KMS-11 (cell line): ENCODE measurements around the gene RANBP17.

Source experiments
- H2AFZ ChIP-seq: fragments of 200-600 bp; sonication (generic); 2 replicates; pipeline ENCODE4 v1.6.1; 2016; ENCODE audit warnings: antibody characterized with exemption, mixed run types, low read depth
- H3K27ac ChIP-seq: fragments of 200-600 bp; sonication (generic); 2 replicates; pipeline ENCODE4 v1.6.1; 2016; ENCODE audit warnings: mild to moderate bottlenecking, mixed run types
- H3K27me3 ChIP-seq: fragments of 200-600 bp; sonication (generic); 2 replicates; pipeline ENCODE4 v1.6.1; 2017; ENCODE audit warnings: mild to moderate bottlenecking, low read depth, mixed run types, moderate library complexity; ENCODE audit not compliant: insufficient read depth
- H3K36me3 ChIP-seq: fragments of 200-600 bp; sonication (generic); 2 replicates; pipeline ENCODE4 v1.6.1; 2017; ENCODE audit warnings: mild to moderate bottlenecking, mixed run types; ENCODE audit not compliant: insufficient read depth
- H3K4me1 ChIP-seq: fragments of 200-600 bp; sonication (generic); 2 replicates; pipeline ENCODE4 v1.6.1; 2016; ENCODE audit warnings: mild to moderate bottlenecking, low read depth, mixed run types; ENCODE audit not compliant: poor library complexity, severe bottlenecking
- H3K4me2 ChIP-seq: fragments of 200-600 bp; sonication (generic); 2 replicates; pipeline ENCODE4 v1.7.0; 2016; ENCODE audit warnings: mild to moderate bottlenecking, mixed run types
- H3K4me3 ChIP-seq: fragments of 200-600 bp; sonication (generic); IDR thresholded peaks from 2 replicates; pipeline ENCODE4 v1.6.1; 2017; ENCODE audit warnings: low read depth, low read length, mixed read lengths; ENCODE audit not compliant: insufficient read depth
- H3K79me2 ChIP-seq: fragments of 200-600 bp; sonication (generic); 2 replicates; pipeline ENCODE4 v1.6.1; 2016; ENCODE audit warnings: low read depth, mixed run types; ENCODE audit not compliant: insufficient read depth
- H3K9ac ChIP-seq: fragments of 200-600 bp; sonication (generic); 2 replicates; pipeline ENCODE4 v1.6.1; 2016; ENCODE audit warnings: mild to moderate bottlenecking, mixed run types
- H4K20me1 ChIP-seq: fragments of 200-600 bp; sonication (generic); 2 replicates; pipeline ENCODE4 v1.6.1; 2016; ENCODE audit warnings: mild to moderate bottlenecking, mixed run types; ENCODE audit not compliant: insufficient read depth
- TF ChIP-seq, protein P1 (sequence below): fragments of 200-600 bp; sonication (generic); conservative IDR thresholded peaks from 2 replicates; pipeline ENCODE4 v1.6.1; 2017; ENCODE audit warnings: low read depth, mild to moderate bottlenecking, antibody characterized with exemption, low read length, moderate library complexity, mixed read lengths

The RANBP17 gene

DNA sequence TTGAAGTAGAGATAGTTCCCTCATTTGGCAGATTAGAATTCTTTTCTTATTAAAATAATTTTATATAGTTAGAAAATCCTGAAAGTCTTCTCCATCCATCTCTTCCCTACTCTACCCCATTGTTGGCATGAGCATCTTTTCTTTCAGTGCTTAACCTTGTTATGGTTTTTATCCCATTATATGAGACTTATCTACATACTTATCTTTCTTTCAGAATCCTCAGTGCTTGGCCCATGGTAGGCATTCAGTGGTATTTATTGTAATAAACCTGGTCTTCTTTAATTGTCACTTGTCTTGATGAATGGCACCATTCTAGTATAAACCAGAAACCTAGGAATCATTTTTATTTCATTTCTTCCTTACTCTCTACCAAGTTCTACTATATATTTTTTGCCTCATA is 277.4 kb downstream of the RANBP17 start:
- H3K27ac ChIP-seq: no peak overlapping the region
- TF ChIP-seq, protein P1, sequence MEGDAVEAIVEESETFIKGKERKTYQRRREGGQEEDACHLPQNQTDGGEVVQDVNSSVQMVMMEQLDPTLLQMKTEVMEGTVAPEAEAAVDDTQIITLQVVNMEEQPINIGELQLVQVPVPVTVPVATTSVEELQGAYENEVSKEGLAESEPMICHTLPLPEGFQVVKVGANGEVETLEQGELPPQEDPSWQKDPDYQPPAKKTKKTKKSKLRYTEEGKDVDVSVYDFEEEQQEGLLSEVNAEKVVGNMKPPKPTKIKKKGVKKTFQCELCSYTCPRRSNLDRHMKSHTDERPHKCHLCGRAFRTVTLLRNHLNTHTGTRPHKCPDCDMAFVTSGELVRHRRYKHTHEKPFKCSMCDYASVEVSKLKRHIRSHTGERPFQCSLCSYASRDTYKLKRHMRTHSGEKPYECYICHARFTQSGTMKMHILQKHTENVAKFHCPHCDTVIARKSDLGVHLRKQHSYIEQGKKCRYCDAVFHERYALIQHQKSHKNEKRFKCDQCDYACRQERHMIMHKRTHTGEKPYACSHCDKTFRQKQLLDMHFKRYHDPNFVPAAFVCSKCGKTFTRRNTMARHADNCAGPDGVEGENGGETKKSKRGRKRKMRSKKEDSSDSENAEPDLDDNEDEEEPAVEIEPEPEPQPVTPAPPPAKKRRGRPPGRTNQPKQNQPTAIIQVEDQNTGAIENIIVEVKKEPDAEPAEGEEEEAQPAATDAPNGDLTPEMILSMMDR: no peak
- H2AFZ ChIP-seq: no peak overlapping the region
- no peaks in the 10 kb centered on the region for H4K20me1 ChIP-seq
- no peak overlapping the region for H3K4me2 ChIP-seq
- no peak overlapping the region for H3K9ac ChIP-seq
- no peak overlapping the region for H3K4me3 ChIP-seq
- no peaks in the 10 kb centered on the region for H3K36me3 ChIP-seq
- H3K79me2 ChIP-seq: no peaks in the 10 kb centered on the region
- H3K27me3 ChIP-seq: no peaks in the 10 kb centered on the region
- H3K4me1 ChIP-seq: no peaks in the 10 kb centered on the region

DNA sequence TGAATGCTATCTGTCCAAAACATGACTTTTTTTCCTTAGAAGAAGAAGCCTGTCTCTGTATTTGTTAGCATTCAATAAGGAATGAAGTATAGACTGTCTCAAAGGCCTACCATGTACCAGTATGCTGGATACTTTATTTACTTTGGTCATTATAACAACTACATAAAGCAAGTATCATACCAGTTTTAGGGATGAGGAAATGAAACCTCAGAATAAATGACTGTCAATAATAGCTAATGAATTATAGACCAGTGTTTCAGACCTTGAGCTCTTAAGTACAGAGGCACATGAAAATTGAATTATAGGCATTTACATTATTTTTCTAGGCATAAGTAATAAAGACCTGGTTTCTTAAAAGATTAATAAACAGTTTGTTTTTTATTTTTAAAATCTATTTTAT is 280.8 kb downstream of the RANBP17 start:
- H3K4me3 ChIP-seq: no peak overlapping the region
- no peak overlapping the region for H2AFZ ChIP-seq
- H3K79me2 ChIP-seq: no peaks in the 10 kb centered on the region
- H3K27me3 ChIP-seq: no peaks in the 10 kb centered on the region
- H3K36me3 ChIP-seq: no peaks in the 10 kb centered on the region
- no peak overlapping the region for H3K9ac ChIP-seq
- no peak overlapping the region for H3K4me2 ChIP-seq
- H3K4me1 ChIP-seq: no peaks in the 10 kb centered on the region
- TF ChIP-seq, protein P1: no peak
- no peak overlapping the region for H3K27ac ChIP-seq
- H4K20me1 ChIP-seq: no peaks in the 10 kb centered on the region

DNA sequence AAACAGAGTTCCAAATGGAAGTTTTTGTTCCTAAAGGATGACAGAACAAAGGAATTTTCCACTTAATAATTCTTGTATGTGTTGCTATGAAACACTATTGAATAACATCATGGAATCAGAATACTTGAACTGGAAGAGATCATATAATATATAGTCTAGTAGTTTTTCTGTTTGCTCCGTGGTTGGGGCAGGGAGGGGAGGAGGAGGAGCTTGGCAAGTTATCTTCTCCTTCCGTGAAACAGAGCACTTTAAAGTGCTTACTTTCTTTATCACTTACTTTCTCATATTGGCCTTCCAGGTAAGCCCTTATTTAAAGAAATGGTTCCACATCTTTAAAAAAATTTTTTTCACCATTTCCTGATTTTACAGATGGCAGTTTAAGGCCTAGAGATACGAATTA is 281.4 kb downstream of the RANBP17 start:
- Histone ChIP-seq H3K4me2 (no peak overlapping the region), H2AFZ (no peak overlapping the region), H3K27ac (no peak overlapping the region), H3K4me3 (no peak overlapping the region), H3K79me2 (no peaks in the 10 kb centered on the region), H3K36me3 (no peaks in the 10 kb centered on the region), H3K4me1 (no peaks in the 10 kb centered on the region), H3K27me3 (no peaks in the 10 kb centered on the region), H3K9ac (no peak overlapping the region), H4K20me1 (no peaks in the 10 kb centered on the region)
- TF ChIP-seq, protein P1: no peak

DNA sequence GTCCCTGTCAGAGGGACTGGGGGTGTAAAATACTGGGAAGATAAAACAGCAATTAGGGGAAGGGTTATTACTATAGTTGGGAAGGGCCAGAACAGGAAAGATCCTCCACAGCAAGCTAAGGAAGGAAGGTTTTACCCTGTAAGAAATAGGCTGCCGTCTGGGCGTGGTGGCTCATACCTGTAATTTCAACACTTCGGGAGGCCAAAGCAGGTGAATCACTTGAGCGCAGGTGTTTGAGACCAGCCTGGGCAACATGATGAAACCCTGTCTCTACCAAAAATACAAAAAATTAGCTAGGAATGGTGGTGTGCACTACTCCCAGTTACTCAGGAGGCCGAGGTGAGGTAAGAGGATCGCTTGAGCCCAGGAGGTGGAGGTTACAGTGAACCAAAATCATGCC is 282.1 kb downstream of the RANBP17 start:
- Histone ChIP-seq H3K27ac (no peak overlapping the region), H3K36me3 (no peaks in the 10 kb centered on the region), H3K79me2 (no peaks in the 10 kb centered on the region), H3K9ac (no peak overlapping the region), H3K4me1 (no peaks in the 10 kb centered on the region), H3K4me3 (no peak overlapping the region), H4K20me1 (no peaks in the 10 kb centered on the region), H3K27me3 (no peaks in the 10 kb centered on the region), H3K4me2 (no peak overlapping the region), H2AFZ (no peak overlapping the region)
- TF ChIP-seq, protein P1: no peak
